CD4-positive, alpha-beta T cell (primary cell): ENCODE results near the gene LASP1NB.

Experiments used
- ATAC-seq: fragments of 200-7000 bp; cut with Tn5 transposase; one replicate; pipeline ENCODE4 v1.10.0; 2022; ENCODE audit warnings: mild to moderate bottlenecking; ENCODE audit not compliant: poor library complexity
- CTCF ChIA-PET: fragments of 350-600 bp; sonication (Branson Sonifier 250); formaldehyde crosslinking; loops from one replicate; lab custom pipeline; 2021; ENCODE audit warnings: antibody characterized with exemption, inconsistent platforms; lab: Charles Lee
- POLR2A ChIA-PET: fragments of 350-600 bp; sonication (Branson Sonifier 250); formaldehyde crosslinking; loops from one replicate; lab custom pipeline; 2021; ENCODE audit warnings: antibody characterized with exemption, inconsistent platforms; lab: Charles Lee
- DNase-seq, 14 experiments: peaks; one replicate each; pipeline ENCODE4 v3.0.0-alpha.2; 2013 to 2020; ENCODE audit warnings: mixed read lengths in 2 of 14
- H3K27ac ChIP-seq, 2 donors: one replicate each; pipeline versions ENCODE4 v1.5.1 to v1.7.0; 2013; ENCODE audit warnings: low read length in 2 of 2, low read depth in 1 of 2, mild to moderate bottlenecking in 1 of 2
- H3K27me3 ChIP-seq, 2 experiments: 1 replicate in 1 of 2; 2 replicates in 1 of 2; pipeline versions ENCODE4 v1.6.1 to v1.7.0; 2013; ENCODE audit warnings: low read length in 2 of 2, control low read depth in 1 of 2, mild to moderate bottlenecking in 1 of 2, moderate library complexity in 1 of 2; ENCODE audit not compliant: insufficient read depth in 2 of 2, control insufficient read depth in 1 of 2
- H3K36me3 ChIP-seq: one replicate; pipeline ENCODE4 v1.6.1; 2013; ENCODE audit warnings: low read length, control low read depth; ENCODE audit not compliant: insufficient read depth
- H3K4me1 ChIP-seq: one replicate; pipeline ENCODE4 v1.6.1; 2013; ENCODE audit warnings: low read length, control low read depth; ENCODE audit not compliant: insufficient read depth
- H3K4me3 ChIP-seq: one replicate; pipeline ENCODE4 v1.5.1; 2013; ENCODE audit warnings: mild to moderate bottlenecking, low read length, moderate library complexity
- H3K9me3 ChIP-seq, 2 experiments: 1 replicate in 1 of 2; 2 replicates in 1 of 2; pipeline versions ENCODE4 v1.6.1 to v1.7.0; 2013; ENCODE audit warnings: low read length in 2 of 2, mild to moderate bottlenecking in 2 of 2, control low read depth in 1 of 2, moderate library complexity in 1 of 2; ENCODE audit not compliant: control insufficient read depth in 1 of 2, insufficient read depth in 1 of 2
- H3K27ac Mint-ChIP-seq: one replicate; pipeline ENCODE4 v1.8.0; 2020; ENCODE audit warnings: mixed read lengths
- H3K27me3 Mint-ChIP-seq: one replicate; pipeline ENCODE4 v1.8.0; 2021; ENCODE audit warnings: mixed read lengths
- H3K36me3 Mint-ChIP-seq: one replicate; pipeline ENCODE4 v1.8.0; 2021; ENCODE audit warnings: low read depth, mixed read lengths
- H3K4me1 Mint-ChIP-seq: one replicate; pipeline ENCODE4 v1.8.0; 2021; ENCODE audit warnings: low read depth, mixed read lengths
- H3K4me3 Mint-ChIP-seq: one replicate; pipeline ENCODE4 v1.8.0; 2020; ENCODE audit warnings: mild to moderate bottlenecking, mixed read lengths
- H3K9me3 Mint-ChIP-seq: one replicate; pipeline ENCODE4 v1.8.0; 2020; ENCODE audit warnings: mixed read lengths
- CTCF ChIP-seq: fragments of 200-600 bp; IDR thresholded peaks from one replicate; pipeline ENCODE4 v1.8.0; 2022; ENCODE audit warnings: antibody characterized with exemption, mild to moderate bottlenecking
- intact Hi-C, 2 experiments: fragments of 100-400 bp; cut with DNase I in 1 of 2; cut with micrococcal nuclease in 1 of 2; formaldehyde crosslinking; loops; one replicate each; pipeline versions ENCODE4 v1.15.1 to v1.9.0; 2023 to 2025; cut with DNase I, micrococcal nuclease

The LASP1NB gene

GRCh38 chr17:38960402-38960801 lies 35.0 kb downstream of the LASP1NB start:
- H3K4me3 Mint-ChIP-seq = peak overlapping the region; percentile 42
- H3K27me3 Mint-ChIP-seq = no peaks in the 10 kb centered on the region
- DNase-seq (peak in 1 of 14 experiments; percentile 41), ATAC-seq (peak; percentile 85)
- H3K9me3 Mint-ChIP-seq = no peaks in the 10 kb centered on the region
- peaks cover 11% of the 10 kb centered on the region for H3K4me1 ChIP-seq
- H3K27ac ChIP-seq = no peak overlapping the region
- peak overlapping the region; percentile 44 for H3K27ac Mint-ChIP-seq
- ChIA-PET POLR2A (interaction anchor here (0.7 to 2.2 kb wide), 6 partner anchors 22 to 193 kb away, joined by 3 to 10 read pairs (median 4); partner anchors contain the start of gene LASP1), CTCF (no interaction called here)
- TF ChIP-seq CTCF = no peak
- H3K4me3 ChIP-seq = peak overlapping the region; percentile 8
- intact Hi-C loops = no loop called here
- no peaks in the 10 kb centered on the region for H3K27me3 ChIP-seq
- no peaks in the 10 kb centered on the region for H3K36me3 ChIP-seq
- H3K9me3 ChIP-seq = no peaks in the 10 kb centered on the region
- peaks cover 37% of the 10 kb centered on the region for H3K4me1 Mint-ChIP-seq
- no peaks in the 10 kb centered on the region for H3K36me3 Mint-ChIP-seq

GRCh38 chr17:38961413-38961812 lies 36.0 kb downstream of the LASP1NB start:
- no peaks in the 10 kb centered on the region for H3K9me3 Mint-ChIP-seq
- no peaks in the 10 kb centered on the region for H3K27me3 ChIP-seq
- intact Hi-C loops = no loop called here
- H3K4me1 ChIP-seq = peaks cover 11% of the 10 kb centered on the region
- H3K36me3 Mint-ChIP-seq = no peaks in the 10 kb centered on the region
- ATAC-seq (peak; percentile 33), DNase-seq (peak in 1 of 14 experiments; percentile 38)
- H3K9me3 ChIP-seq = no peaks in the 10 kb centered on the region
- H3K27ac ChIP-seq = no peak overlapping the region
- no peak overlapping the region for H3K4me3 ChIP-seq
- peak overlapping the region; percentile 40 for H3K27ac Mint-ChIP-seq
- TF ChIP-seq CTCF = no peak
- H3K36me3 ChIP-seq = no peaks in the 10 kb centered on the region
- no peaks in the 10 kb centered on the region for H3K27me3 Mint-ChIP-seq
- H3K4me1 Mint-ChIP-seq = peaks cover 37% of the 10 kb centered on the region
- ChIA-PET CTCF (interaction anchor here (1.7 kb wide), 1 partner anchor 203 kb away, joined by 3 read pairs; no protein-coding TSS in a partner anchor), POLR2A (interaction anchor here (2.2 kb wide), 1 partner anchor 192 kb away, joined by 10 read pairs; no protein-coding TSS in a partner anchor)
- no peak overlapping the region for H3K4me3 Mint-ChIP-seq

GRCh38 chr17:38967290-38967738 lies 41.9 kb downstream of the LASP1NB start, which contains the start of gene FBXO47:
TSS of gene FBXO47 (minus strand) at chr17:38967403. CDS start at chr17:38963025, 4,378 bp downstream.
- CTCF ChIA-PET = interaction anchor here (1.4 to 1.7 kb wide), 4 partner anchors 16 to 207 kb away, joined by 4 to 5 read pairs (median 4); no protein-coding TSS in a partner anchor
- Mint-ChIP-seq H3K27me3 (no peaks in the 10 kb centered on the region), H3K4me1 (peaks cover 14% of the 10 kb centered on the region), H3K27ac (peak within 1 kb of the TSS; percentile 61), H3K9me3 (no peaks in the 10 kb centered on the region), H3K36me3 (no peaks in the 10 kb centered on the region), H3K4me3 (peak within 1 kb of the TSS; percentile 83)
- Histone ChIP-seq H3K4me3 (peak within 1 kb of the TSS; percentile 34), H3K4me1 (peaks cover 16% of the 10 kb centered on the region), H3K9me3 (no peaks in the 10 kb centered on the region), H3K27me3 (no peaks in the 10 kb centered on the region), H3K27ac (peak within 1 kb of the TSS; percentile 1 to 45), H3K36me3 (no peaks in the 10 kb centered on the region)
- DNase-seq (peak; percentile 66 to 92 (median 76)), ATAC-seq (peak; percentile 98)
- no peak for TF ChIP-seq CTCF
- intact Hi-C loops = loop anchor here (5.0 kb wide), 2 partner anchors 95 to 100 kb away; partner anchors contain the start of gene LASP1 (in 1 of the 2)
- POLR2A ChIA-PET = interaction anchor here (0.6 to 2.0 kb wide), 13 partner anchors 16 to 878 kb away, joined by 3 to 12 read pairs (median 4); partner anchors contain the start of genes LASP1, LASP1NB, RPL19 and RPL23
